GM12878 (cell line): ENCODE data around the gene C1orf21. TPM values are rescaled to one million over a fixed set of nuclear protein-coding genes. Genes with fewer than 3 reads are reported as not detected.

Experiments
- ATAC-seq: fragments of 200-7000 bp; cut with Tn5 transposase; 3 replicates; pipeline ENCODE4 v1.9.1; 2020; ENCODE audit warnings: mild to moderate bottlenecking, moderate library complexity
- BruUV-seq: library from RNA; stranded (reverse); fragments of 400-500 nt; replicated peaks from 2 replicates; lab custom pipeline; 2021; lab: Mats Ljungman, UMichigan
- CTCF ChIA-PET: fragments of 300-600 bp; sonication (Branson Sonifier 250); formaldehyde crosslinking; extraction: SDS; loops from one replicate; lab custom pipeline; 2021; ENCODE audit warnings: inconsistent platforms; lab: Yijun Ruan, JAX
- POLR2A ChIA-PET: fragments of 350-600 bp; formaldehyde crosslinking; extraction: SDS; loops from one replicate; lab custom pipeline; 2021; ENCODE audit warnings: inconsistent platforms; lab: Charles Lee
- RAD21 ChIA-PET: fragments of 300-600 bp; sonication (Branson Sonifier 250); formaldehyde crosslinking; loops from one replicate; lab custom pipeline; 2023; ENCODE audit warnings: antibody characterized with exemption; ENCODE audit not compliant: unreplicated experiment; lab: Charles Lee
- SMC1A ChIA-PET: fragments of 300-600 bp; sonication (Branson Sonifier 250); formaldehyde crosslinking; loops from one replicate; lab custom pipeline; 2023; ENCODE audit not compliant: unreplicated experiment, uncharacterized antibody; lab: Charles Lee
- DNase-seq: peaks from one replicate; pipeline ENCODE4 v3.0.0-alpha.2; 2011; ENCODE audit warnings: low read depth, low spot score
- FAIRE-seq: peaks from 3 replicates; lab custom pipeline; 2011; peaks lifted over from hg19 to GRCh38; lab: Jason Lieb, UNC
- H2AFZ ChIP-seq: 2 replicates; pipeline ENCODE4 v1.6.0; 2011; ENCODE audit warnings: low read depth, low read length, control low read depth; ENCODE audit not compliant: control insufficient read depth
- H3K27ac ChIP-seq: 2 replicates; pipeline ENCODE4 v1.5.1; 2011; ENCODE audit warnings: control low read depth; ENCODE audit not compliant: control insufficient read depth, insufficient read depth
- H3K27me3 ChIP-seq, 2 experiments: replicated peaks in 1 of 2; 2 replicates each; pipeline versions ENCODE4 v1.6.0 to v1.6.1; 2011; ENCODE audit warnings: low read length in 1 of 2; ENCODE audit not compliant: control insufficient read depth in 2 of 2, insufficient read depth in 2 of 2
- H3K36me3 ChIP-seq, 2 experiments: 2 replicates each; pipeline ENCODE4 v1.5.1; 2011; ENCODE audit warnings: low read length in 1 of 2; ENCODE audit not compliant: control insufficient read depth in 2 of 2, insufficient read depth in 2 of 2
- H3K4me1 ChIP-seq: 2 replicates; pipeline ENCODE4 v1.6.1; 2011; ENCODE audit warnings: mild to moderate bottlenecking, low read length, moderate library complexity, mixed read lengths; ENCODE audit not compliant: control insufficient read depth, insufficient read depth
- H3K4me2 ChIP-seq: 2 replicates; pipeline ENCODE4 v1.6.0; 2011; ENCODE audit warnings: control low read depth; ENCODE audit not compliant: control insufficient read depth, insufficient read depth
- H3K4me3 ChIP-seq: fragments of 200-600 bp; sonication (generic); 2 replicates; pipeline ENCODE4 v1.5.1; 2016
- H3K79me2 ChIP-seq: 2 replicates; pipeline ENCODE4 v1.6.0; 2011; ENCODE audit warnings: low read length; ENCODE audit not compliant: control insufficient read depth, insufficient read depth
- H3K9ac ChIP-seq: 2 replicates; pipeline ENCODE4 v1.8.0; 2011; ENCODE audit warnings: low read length, control low read depth, mixed read lengths; ENCODE audit not compliant: control insufficient read depth, insufficient read depth
- H3K9me3 ChIP-seq: replicated peaks from 3 replicates; pipeline ENCODE4 v1.5.1; 2011; ENCODE audit warnings: mild to moderate bottlenecking, low read length; ENCODE audit not compliant: control insufficient read depth, insufficient read depth
- H4K20me1 ChIP-seq: 2 replicates; pipeline ENCODE4 v1.6.0; 2011; ENCODE audit not compliant: control insufficient read depth, insufficient read depth
- HDAC6 ChIP-seq: fragments of 200-600 bp; sonication (generic); IDR thresholded peaks from one replicate; pipeline ENCODE4 v1.8.0; 2017; ENCODE audit warnings: antibody characterized with exemption; ENCODE audit not compliant: unreplicated experiment
- PAX8 ChIP-seq: fragments of 450-650 bp; IDR thresholded peaks from 2 replicates; pipeline ENCODE4 v1.6.1; 2017; ENCODE audit warnings: mild to moderate bottlenecking, moderate library complexity
- SUZ12 ChIP-seq: fragments of 200-600 bp; sonication (generic); IDR thresholded peaks from one replicate; pipeline ENCODE4 v1.6.1; 2018; ENCODE audit warnings: antibody characterized with exemption, mild to moderate bottlenecking; ENCODE audit not compliant: unreplicated experiment
- WGBS: methylation state at CpG from one replicate; pipeline ENCODE4 v1.1.6; 2016; ENCODE audit warnings: low lambda C conversion rate; ENCODE audit not compliant: insufficient replicate concordance, insufficient coverage; ENCODE audit errors: missing lambda C conversion rate; 5-methylcytosine and 5-hydroxymethylcytosine counted together
- in situ Hi-C: fragments of 300-500 bp; cut with MboI; formaldehyde crosslinking; loops from 9 replicates; pipeline ENCODE4 v1.14.3; 2018; ENCODE audit warnings: mixed read lengths
- intact Hi-C: fragments of 100-400 bp; cut with micrococcal nuclease; formaldehyde crosslinking; loops from one replicate; pipeline ENCODE4 v1.14.2; 2022; ENCODE audit not compliant: unreplicated experiment
- polyA plus RNA-seq, 11 experiments: library from polyadenylated mRNA; depleted of rRNA in 4 of 11; unstranded in 6 of 11; stranded (reverse) in 5 of 11; fragments of >200 nt; fragmentation: Nextera tagmentation in 4 of 11; fragmentation: Illumina TruSeq in 1 of 11; extraction: Ambion mirVana in 4 of 11; extraction: Trizol in 1 of 11; gene quantifications; 1 replicate in 1 of 11; 2 replicates in 10 of 11; pipeline versions ENCODE4 v1.2.1 to v1.2.3, GENCODE V29; 2011 to 2016; ENCODE audit warnings: inconsistent platforms in 2 of 11, missing spikeins in 2 of 11, low read depth in 1 of 11
- total RNA-seq, 4 experiments: library from RNA; depleted of rRNA in 3 of 4; stranded (reverse); fragments of >200 nt in 3 of 4; fragmentation: Illumina TruSeq in 1 of 4; extraction: Trizol in 1 of 4; gene quantifications; 2 replicates each; pipeline versions ENCODE4 v1.2.1 to v1.2.3, GENCODE V29; 2013 to 2021
- TF ChIP-seq, protein P1 (sequence below): fragments of 450-650 bp; IDR thresholded peaks from 2 replicates; pipeline ENCODE4 v1.6.1; 2017; ENCODE audit warnings: mild to moderate bottlenecking, moderate library complexity

C1orf21 gene
- total and polyA plus RNA-seq, 10 of the 15 experiments (the other 5 are each of a cell fraction or from before 2014, with no cell fraction given) = 0.03 to 1.6 (median 0.17) TPM; not detected in 3

- peak overlapping the region; percentile 81 for H3K4me3 ChIP-seq
- no peak for FAIRE-seq
- ChIA-PET POLR2A (no interaction called here), SMC1A (no interaction called here), CTCF (interaction anchor here (0.5 to 1.3 kb wide), 4 partner anchors 8 to 329 kb away, joined by 3 to 5 read pairs (median 3); no protein-coding TSS in a partner anchor), RAD21 (interaction anchor here (0.5 to 0.8 kb wide), 2 partner anchors 76 to 176 kb away, joined by 3 read pairs; no protein-coding TSS in a partner anchor)
- H3K4me2 ChIP-seq = peak overlapping the region; percentile 76
- H4K20me1 ChIP-seq = no peaks in the 10 kb centered on the region
- no peaks in the 10 kb centered on the region; the same call in 1 of the 2 replicates for H3K4me1 ChIP-seq
- intact Hi-C loops = no loop called here
- DNase-seq = no peak
- H3K27ac ChIP-seq = no peak overlapping the region
- ATAC-seq = no peak
- peak overlapping the region; percentile 62 for H2AFZ ChIP-seq
- TF ChIP-seq, protein P1, sequence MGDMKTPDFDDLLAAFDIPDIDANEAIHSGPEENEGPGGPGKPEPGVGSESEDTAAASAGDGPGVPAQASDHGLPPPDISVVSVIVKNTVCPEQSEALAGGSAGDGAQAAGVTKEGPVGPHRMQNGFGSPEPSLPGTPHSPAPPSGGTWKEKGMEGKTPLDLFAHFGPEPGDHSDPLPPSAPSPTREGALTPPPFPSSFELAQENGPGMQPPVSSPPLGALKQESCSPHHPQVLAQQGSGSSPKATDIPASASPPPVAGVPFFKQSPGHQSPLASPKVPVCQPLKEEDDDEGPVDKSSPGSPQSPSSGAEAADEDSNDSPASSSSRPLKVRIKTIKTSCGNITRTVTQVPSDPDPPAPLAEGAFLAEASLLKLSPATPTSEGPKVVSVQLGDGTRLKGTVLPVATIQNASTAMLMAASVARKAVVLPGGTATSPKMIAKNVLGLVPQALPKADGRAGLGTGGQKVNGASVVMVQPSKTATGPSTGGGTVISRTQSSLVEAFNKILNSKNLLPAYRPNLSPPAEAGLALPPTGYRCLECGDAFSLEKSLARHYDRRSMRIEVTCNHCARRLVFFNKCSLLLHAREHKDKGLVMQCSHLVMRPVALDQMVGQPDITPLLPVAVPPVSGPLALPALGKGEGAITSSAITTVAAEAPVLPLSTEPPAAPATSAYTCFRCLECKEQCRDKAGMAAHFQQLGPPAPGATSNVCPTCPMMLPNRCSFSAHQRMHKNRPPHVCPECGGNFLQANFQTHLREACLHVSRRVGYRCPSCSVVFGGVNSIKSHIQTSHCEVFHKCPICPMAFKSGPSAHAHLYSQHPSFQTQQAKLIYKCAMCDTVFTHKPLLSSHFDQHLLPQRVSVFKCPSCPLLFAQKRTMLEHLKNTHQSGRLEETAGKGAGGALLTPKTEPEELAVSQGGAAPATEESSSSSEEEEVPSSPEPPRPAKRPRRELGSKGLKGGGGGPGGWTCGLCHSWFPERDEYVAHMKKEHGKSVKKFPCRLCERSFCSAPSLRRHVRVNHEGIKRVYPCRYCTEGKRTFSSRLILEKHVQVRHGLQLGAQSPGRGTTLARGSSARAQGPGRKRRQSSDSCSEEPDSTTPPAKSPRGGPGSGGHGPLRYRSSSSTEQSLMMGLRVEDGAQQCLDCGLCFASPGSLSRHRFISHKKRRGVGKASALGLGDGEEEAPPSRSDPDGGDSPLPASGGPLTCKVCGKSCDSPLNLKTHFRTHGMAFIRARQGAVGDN = no peak
- TF ChIP-seq SUZ12 (peak; percentile 73), HDAC6 (peak; percentile 45), PAX8 (no peak)
- no peaks in the 10 kb centered on the region for H3K79me2 ChIP-seq
- in situ Hi-C loops = no loop called here
- no peaks in the 10 kb centered on the region for H3K9me3 ChIP-seq
- no peak overlapping the region for H3K9ac ChIP-seq
- WGBS = 9% methylated on average over 17 of the region's 40 CpGs
- peaks cover 4 to 13% of the 10 kb centered on the region in 2 experiments for H3K27me3 ChIP-seq
- BruUV-seq = no TSS peak
- H3K36me3 ChIP-seq = no peaks in the 10 kb centered on the region
Observed at GRCh38 chr1:184387069-184387475, 243 bp downstream of the C1orf21 start.
